Stimulated activated CD8-positive, alpha-beta memory T cell treated with anti-CD3 and anti-CD28 coated beads, Interleukin-12 subunit alpha, Interleukin-12 subunit beta, amount 100 ng/mL, for 4 hours (primary cell): ENCODE data around the gene ZFR.
"Not testable (repeated sequence)": the region's sequence is repeated elsewhere in the genome, so short reads cannot be mapped to it uniquely, and the experiment has no call there.

Experiments used
- DNase-seq: peaks from one replicate; pipeline ENCODE4 v3.0.0-alpha.2; 2020; ENCODE audit warnings: low read depth

Gene ZFR

GRCh38 chr5:32319392-32319791 is 125.1 kb downstream of the ZFR start:
- DNase-seq, result no peak

- DNase-seq, result no peak
Observed at GRCh38 chr5:32317041-32317440, 127.5 kb downstream of the ZFR start.

DNA sequence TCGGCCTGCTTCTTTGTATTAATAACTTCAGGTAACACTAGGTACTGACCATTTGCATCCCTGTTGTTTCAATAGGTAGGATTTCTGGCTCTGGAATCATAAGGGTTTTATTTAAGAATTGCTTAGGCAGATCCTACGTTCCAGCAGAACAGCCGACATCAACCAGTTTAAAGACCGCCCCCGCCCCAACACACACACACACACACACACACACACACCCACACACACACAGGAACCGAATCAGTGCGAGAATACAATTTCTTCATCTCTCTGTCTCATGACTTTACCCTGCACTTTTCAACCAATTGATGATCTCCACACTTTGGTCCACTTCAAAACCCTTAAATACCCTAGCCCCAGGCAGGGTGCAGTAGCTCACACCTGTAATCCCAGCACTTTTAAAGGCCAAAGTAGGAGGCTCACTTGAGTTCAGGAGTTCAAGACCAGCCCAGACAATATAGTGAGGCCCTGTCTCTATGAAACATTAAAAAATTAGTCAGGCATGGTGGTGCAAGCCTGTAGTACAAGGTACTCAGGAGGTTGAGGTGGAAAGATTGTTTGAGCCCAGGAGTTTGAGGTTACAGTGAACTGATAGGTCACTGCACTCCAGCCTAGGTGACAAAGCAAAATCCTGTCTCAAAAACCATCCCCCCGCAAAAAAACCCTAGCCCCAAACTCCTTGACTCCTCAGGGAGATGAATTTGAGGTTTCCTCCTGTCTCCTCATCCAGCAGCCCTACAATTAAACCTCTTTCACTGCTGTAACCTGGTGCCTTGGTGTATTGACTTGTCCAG is 129.1 kb downstream of the ZFR start:
- no peak for DNase-seq

- DNase-seq, result no peak
Observed at GRCh38 chr5:32314658-32315057, 129.9 kb downstream of the ZFR start.

DNA sequence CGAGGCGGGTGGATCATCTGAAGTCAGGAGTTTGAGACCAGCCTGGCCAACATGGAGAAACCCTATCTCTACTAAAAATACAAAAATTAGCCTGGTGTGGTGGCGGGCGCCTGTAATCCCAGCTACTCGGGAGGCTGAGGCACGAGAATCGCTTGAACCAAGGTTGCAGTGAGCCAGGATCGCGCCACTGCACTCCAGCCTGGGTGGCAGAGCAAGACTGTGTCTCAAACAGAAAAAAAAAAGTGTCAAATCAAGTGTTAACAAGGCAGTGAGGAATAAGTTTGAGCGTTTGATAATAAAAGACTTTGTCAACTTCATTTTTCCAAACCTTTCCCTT is 130.4 kb downstream of the ZFR start:
- not testable (repeated sequence) for DNase-seq

DNA sequence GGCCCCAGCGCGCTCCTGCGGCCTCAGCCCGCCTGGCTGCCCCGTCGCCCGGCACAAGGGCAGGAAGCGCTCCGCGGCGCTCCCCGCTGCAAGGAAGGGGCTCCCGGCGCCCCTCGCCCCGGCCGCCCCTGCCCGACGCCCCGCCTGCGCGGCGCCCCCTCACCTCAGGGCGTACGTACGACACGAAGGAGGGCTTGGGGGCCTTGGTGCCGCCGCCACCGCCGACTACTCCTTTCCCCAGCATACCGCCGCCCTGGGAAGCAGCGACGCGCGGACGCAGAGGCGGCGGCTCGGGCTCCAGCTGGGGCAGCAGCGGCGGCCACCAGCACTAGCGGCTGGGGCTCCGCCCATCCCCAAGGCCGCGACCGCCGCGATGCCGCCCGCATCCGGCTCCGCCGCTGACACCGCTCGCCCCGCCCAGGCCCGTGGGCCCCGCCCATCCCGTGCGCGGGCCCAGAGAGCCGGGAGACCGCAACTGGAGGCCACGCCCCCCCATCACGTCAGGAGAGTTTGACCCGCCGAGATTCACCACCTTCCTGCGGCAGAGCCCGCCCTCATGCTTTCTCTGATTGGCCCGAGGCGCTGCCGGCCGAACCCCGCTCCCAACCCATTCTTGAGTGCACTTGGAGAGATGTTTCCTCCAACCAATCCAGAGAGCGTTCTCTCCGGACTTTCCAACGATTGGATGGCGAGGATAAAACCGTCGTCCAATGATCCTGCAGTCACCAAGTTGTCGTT is 131.8 kb downstream of the ZFR start, which contains the start of gene MTMR12:
TSS of gene MTMR12 (minus strand) at position 345 of the 738 bp plus-strand sequence. CDS start at position 244, 101 bp downstream.
- peak; percentile 100 for DNase-seq

DNA sequence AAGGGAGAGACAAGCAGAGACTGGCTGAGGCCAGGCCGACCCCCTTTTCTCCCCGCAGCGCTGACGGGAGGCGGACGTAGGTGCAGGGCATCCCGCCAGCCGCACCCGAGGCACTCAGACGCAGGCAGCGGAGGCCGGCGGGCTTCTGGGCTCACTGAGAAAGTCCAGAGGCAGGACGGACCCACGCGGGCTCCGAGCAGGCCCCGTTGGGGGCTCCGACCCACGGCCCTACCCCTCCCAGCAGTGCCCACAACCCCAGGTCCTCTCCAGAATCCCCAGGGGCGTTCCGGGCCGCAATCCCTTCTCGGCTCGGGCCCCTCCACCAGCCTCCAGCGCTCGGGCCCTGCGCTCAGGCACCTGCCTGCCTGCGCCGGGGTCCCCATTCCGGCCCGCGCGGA is 132.3 kb downstream of the ZFR start:
- no peak for DNase-seq

DNA sequence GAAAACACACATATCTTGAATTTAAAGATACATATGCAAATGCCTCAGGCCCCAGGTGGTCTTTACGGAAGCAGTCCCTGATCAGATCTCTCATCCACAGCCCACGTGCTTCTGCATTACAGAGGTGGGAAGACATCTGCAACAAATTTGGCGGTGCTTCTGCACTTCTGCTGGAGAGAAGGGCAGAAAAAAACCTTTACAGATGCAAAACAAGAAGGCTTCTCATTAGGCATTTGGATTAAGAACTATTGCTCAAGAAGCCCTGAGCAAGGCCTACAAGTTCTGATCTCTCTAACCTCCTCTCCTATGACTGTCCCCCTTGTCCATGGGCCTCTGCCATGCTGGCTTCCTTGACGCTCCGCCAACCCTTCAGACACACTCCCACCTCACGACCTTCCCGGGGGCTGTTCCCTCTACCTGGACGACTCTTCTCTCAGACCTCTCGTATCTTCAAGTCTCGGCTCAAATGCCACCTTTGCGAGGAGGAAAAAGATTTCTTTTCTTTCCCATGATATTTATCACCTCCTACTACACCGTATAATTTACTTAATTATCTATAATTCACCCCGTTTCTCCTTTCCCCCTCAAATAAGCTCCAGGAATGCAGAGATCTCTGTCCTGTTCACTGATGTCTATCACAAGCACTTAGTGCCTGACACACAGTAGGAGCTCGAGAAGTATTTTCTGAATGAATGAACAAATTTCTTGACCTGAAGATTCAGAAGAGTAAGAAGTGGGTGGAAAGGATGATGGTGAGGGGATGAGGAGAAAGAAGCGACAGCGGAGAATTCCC is 132.9 kb downstream of the ZFR start:
- no peak for DNase-seq

DNA sequence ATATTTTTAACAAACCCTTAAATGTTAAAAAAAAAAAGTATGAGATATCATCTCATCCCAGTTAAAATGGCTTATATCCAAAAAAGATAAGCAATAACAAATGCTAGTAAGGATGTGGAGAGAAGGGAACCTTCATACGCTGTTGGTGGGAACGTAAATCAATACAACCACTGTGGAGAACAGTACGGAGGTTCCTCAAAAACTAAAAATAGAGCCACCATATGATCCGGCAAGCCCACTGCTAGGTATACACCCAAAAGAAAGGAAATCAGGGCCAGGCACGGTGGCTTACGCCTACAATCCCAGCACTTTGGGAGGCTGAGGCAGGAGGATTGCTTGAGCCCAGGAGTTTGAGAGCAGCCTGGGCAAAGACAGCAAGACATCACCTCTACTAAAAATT is 134.8 kb downstream of the ZFR start:
- DNase-seq, result no peak

DNA sequence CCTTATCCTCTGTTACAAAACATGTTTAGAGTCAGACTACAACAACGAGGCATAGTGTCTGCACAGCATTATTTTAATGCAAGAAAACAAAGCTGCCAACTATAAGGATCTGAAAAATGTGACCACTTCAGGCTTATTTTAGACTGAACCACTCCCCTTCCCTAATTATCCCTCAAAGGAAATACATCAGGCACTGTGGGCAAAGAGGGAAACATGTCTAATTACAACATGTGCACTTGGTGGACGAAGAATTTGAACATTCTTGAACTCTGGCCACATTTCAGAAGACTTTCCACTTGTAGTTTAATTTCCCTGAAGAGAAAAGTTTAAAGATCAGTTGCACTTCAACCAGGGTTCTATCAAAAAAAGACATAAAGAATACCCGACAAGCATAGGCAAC is 135.6 kb downstream of the ZFR start:
- no peak for DNase-seq

- no peak for DNase-seq
Observed at GRCh38 chr5:32307769-32308194, 136.8 kb downstream of the ZFR start.

DNA sequence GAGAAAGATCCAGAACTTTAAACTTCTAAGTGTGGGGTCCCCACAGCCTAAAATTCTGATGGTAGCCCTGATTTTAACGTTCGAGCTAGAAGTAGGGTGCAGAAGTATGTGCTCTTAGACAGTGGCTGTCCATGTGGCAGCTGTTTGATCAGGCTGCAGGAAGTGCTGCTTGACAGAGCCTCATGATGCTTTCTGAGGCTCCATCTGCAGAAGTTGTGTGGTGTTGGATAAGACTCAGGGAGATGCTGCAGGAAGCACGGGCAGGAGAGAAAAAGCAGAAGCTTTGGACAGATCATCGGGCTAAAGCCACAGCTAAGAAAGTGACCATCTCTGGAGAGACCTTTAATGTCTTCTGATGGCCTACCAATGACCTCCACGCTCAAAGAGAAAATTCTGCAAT is 139.9 kb downstream of the ZFR start:
- DNase-seq, result no peak
